CD4-positive, alpha-beta T cell treated with Interleukin-21 for 1 hour (primary cell): ENCODE results near the gene RASGEF1C.

Experiments
- DNase-seq: peaks from one replicate; pipeline ENCODE4 v3.0.0-alpha.2; 2020

RASGEF1C gene

DNA sequence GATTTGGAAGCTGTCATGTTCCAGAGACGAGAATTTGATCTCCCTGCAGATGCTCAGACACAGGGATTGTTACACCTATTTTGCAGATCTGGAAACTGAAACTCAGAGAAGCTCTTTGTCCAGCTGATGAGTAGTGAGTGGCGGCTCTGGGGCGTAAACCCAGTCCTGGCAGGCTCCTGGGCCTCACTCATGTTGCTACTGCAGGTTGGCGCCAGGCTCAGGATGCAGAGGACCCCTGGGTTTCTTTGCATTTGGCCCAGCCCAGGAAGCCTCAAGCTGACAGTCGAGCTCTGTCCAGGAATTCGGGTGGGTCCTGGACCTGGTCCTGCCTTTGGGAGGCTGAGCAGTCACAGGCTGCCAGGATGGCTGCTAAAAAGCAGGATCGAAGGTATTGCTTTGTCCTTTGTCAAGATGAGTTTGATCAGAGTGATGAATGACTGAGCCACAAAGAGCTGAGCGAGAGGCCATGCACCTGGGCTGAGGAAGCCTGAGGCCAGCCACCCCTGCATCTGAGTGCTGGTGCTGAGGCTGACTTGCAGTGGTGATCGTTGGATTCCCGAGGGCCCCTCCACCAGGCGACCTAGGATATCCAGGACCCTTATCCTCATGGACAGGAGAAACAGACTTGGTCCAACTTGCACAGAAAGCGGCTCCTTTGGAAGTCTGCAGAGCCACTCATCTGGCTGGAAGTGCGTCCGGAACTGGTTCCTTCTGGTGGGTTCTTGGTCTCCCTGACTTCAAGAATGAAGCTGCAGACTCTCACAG, 129.1 kb downstream of the RASGEF1C start:
- DNase-seq = no peak

DNA sequence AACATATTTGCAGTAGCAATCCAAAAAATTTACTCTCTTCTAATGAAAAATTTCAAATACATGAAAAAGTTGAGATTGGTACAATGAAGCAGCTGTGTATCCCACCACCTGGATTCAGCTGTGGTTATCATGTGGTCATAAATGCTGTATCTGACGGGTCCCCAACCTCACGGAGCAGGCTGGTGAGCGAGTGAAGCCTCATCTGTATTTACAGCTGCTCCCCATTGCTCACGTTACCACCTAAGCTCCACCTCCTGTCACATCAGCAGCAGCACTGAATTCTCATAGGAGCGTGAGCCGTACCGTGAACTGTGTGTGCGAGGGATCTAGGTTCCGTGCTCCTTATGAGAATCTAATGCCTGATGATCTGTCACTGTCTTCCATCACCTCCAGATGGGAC, 130.7 kb downstream of the RASGEF1C start:
- DNase-seq = no peak

DNA sequence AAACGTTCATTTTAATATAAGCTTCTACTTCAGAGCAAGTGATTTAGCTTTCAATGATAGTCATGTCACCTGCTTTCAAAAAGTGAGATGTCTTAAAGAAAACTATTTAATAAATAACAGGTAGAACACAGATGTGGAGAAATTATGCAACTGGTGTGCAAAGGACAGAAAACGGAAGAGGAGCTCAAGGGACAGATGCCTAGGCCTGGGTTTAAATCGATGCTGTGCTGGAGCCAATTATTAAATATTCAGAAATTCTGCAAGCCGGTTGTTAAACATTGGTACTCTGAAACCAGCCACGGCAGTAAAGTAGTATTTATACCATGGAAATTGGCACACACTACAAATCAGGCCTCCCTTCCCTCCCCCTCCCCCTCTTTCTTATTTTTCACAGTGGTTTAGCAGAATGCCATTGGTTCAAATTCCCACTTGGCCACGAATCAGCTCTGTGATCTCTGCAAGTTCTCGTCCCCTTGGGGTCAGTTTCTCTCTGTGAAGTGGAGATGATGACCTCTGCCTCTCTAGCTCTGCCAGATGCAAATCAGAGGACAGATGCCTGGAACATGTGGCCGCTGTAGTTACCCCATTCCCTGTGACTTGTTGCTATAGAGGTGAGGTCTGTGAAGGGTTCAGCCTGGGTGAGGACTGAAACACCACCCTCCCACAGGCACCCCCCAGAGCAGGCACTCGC, 131.3 kb downstream of the RASGEF1C start:
- DNase-seq = no peak

DNA sequence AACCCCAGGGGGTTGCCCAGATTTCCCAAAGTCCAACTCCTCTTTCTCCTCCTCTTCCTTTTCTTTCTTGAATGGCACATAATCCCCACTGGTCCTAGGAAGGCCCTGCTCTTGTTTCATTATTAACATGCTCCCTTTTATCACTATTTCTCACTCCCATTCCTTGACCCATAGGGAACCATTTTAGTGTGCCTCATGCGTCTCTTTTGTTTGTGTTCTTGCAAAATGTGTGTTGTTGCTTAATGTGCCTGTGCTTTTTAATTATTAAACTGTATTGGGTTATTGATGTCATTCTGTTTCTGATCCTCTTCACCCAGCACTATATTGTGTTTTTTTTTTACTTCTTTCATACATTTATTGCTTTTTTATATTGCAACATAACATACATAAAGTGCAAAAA, 133.3 kb downstream of the RASGEF1C start:
- no peak for DNase-seq

DNA sequence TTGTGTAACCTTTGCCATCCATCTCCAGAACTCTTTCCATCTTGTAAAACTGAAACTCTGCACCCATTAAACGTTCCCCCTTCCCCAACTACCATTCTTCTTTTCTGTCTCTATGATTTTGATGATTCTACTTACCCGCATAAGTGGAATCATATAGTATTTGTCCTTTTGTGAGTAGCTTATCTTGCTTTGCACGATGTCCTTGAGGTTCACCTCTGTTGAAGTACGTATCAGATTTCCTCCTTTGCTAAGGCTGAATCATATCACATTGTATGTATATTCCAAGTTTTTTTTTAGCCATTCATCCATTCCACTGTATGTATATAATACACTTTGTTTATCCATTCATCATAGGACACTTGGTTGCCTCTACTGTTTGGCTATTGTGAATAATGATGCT, 134.5 kb downstream of the RASGEF1C start:
- no peak for DNase-seq

DNA sequence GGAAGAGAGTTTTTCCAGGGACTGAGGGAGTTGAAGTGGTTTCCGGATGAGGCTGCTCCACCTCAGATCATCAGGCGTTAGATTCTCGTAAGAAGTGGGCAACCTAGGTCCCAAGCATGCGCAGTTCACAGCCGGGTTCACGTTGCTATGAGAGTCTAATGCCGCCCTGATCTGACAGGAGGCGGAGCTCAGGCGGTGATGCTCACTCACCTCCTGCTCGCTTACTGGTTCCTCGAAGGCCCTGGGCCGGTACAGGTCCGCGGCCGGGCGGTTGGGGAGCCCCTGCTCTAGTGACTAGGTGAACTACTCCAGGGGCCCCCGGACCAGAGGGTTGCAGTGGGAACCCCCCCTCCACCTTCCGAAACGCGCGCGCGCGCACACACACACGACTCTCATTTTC, 136.5 kb downstream of the RASGEF1C start:
- no peak for DNase-seq

DNA sequence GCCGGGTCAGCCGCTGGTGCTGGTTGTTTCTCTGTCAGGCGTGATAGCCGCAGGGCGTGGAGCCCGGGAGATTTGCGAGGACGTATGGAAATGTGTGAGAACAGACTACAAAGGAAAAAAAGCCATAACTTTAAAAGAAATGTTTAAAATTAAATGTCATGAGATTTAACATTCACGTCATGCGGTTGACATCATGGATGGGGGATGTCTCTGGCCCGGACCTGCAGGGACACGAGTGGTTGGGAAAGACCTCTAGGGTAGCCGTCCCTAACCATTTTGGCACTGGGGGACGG, 136.8 kb downstream of the RASGEF1C start:
- no peak for DNase-seq

DNA sequence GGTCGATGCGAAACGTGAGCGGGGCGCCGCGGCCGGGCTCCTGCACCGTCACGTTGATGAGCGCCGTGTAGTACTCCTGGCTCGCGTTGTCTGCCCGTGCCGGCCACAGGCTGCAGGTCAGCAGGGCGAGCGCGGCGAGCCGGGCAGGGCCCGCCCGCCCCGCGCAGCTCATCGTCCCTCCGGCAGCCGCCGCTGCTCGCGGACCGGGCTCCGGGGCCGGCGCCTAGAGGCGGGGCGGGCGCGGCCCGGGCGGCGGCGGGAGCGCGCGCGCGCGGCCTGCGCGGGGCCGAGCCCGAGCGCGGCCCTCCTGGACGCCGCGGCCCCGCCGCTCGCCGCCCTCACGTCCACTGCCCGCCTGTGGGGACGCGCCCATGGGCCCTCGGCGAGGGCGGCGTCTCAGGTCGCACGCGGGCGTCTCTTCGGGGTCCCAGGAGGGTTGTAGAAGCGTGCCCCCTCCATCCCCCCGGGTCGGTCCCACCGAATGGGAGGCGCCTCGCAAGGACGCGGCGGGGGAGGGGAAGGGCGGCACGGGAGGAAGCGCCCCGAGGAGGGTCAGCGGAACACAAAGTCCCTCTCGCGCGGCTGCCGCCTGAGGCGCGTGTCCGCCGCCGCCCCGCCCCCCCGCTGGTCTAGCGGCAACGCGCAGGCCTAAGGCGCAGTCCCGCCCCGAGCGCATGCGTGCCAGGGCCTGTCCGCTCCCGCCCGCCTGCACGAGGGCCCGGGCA, 137.3 kb downstream of the RASGEF1C start, which contains the start of gene RNF130:
RNF130 (minus strand) TSS at position 229 of the 725 bp plus-strand sequence; CDS start at position 172, 57 bp downstream.
- DNase-seq = peak; percentile 85

DNA sequence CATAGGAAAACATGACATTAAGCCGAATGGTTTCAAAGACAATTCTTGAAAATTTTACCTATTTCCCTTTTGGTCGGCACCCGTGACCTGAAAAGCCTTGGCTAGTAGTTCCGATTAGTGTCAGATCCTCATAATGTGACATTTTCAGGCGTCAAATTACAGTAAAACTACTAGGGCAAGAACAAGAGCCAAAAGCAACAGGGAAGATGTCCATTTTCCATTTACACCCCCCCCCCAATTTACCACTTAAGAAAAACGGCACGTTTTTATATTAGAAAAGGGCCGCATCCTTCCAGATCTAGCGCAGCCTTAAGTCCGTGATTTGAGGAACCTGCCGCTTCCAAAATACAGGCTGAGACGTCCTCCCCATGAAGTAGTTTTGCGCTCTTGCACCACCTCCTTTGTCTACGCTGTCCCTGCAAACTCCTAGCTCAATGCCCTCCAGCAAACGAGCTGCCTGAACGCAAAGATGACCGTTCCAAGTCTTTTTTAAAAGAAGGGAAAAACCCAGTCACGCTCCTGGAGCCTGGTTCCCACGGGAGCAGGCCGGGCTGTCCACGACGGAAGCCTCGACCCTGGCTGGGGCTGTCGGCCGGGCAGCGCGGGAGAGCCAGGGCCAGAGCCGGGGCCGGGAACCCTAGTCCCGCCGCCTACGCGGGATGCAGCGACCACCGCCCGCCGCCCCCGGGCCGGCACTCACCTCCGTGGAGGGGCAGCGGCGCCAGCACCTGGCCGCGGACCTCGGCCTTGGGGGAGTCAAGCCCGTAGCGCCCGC, 138.1 kb downstream of the RASGEF1C start:
- no peak for DNase-seq

DNA sequence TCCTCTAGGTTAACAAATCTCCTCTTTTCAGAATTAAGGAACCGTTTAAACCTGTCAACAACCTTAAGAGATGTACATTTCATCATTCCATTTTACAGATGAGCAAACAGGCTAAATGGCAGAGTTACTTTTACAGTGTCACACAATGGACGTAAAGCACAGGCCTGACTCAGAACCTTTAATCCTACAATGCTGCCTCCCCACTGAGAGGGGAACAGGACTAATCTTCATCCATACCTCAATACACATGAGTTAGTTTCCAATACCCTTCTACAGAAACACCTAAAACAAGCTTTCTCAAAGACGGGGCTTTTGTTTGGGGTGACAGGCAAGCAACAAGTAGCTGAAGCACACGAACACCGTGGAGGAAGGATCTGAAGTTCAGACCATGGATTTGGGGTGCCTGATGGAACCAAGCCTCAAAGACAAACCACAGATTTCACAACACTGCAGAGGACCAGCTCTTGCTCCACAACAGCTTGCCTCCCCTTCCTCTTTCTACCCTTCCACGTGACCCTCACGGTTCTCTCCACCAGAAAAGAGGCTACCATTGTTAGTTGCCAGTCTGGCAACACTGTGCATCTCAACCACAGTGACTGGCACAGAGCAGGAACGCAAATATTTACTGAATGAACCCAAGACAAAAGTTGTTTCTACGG, 139.3 kb downstream of the RASGEF1C start:
- no peak for DNase-seq

DNA sequence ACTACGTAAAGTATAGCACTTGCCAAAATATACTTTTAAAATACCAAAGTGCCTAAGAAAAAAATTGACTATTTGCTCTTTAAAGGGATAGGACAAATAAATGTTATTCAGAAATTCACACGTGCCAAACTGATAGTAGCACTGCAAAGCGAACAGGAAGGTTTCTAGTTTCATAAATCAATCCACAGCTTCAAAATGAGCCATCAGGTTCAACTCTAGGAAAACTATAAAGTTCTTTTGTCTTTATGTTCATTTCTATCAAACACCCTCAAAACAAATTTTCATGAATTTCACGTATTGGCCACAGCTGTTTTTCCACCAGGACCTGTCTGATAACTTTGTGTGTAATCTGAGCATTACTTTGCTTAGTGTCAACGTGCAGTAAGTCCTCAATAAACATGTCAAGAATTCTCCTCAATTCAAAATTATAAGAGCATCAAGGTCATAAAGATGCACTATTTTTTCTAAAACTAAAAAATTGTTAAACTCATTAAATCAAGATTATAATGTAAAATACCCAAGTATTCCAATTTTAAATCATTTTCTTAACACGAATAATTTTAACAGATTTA, 140.4 kb downstream of the RASGEF1C start:
- DNase-seq = no peak

DNA sequence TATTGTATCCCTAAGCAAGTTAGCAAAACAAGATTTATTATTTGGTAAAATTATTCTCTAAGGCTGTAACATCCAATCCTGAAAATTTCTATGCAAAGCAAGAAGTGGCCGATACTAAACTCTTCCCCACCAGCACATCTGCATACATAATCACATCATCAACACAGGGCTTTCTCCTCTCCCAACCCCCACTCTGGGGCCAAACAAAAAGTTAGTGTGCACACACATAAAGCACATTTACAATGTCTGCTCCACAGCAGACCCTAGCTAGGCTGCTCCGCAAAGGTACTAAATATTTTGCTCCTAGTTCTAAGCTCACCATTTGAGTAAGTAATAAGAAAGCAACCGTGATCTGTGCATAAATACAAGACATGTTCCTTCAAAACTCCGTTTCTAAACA, 141.0 kb downstream of the RASGEF1C start:
- DNase-seq = no peak

DNA sequence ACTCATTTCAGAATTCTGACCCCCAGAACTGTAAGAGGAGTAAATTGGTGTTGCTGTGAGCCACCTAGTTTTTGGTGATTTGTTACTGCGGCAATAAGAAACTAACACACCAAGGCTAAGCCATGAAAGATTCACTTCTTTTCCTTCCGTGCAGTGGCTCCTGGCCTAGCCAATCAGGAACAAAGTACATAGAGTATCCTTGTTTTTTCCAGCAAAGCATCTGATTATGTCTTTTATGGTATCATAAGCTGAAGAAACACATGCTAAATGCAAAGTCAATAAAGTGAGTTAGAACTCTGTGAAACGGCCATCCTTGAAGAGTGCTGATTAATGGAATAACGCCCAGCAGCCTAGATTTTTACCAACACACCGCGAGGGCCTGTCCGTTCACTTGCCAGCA, 148.8 kb downstream of the RASGEF1C start:
- no peak for DNase-seq

DNA sequence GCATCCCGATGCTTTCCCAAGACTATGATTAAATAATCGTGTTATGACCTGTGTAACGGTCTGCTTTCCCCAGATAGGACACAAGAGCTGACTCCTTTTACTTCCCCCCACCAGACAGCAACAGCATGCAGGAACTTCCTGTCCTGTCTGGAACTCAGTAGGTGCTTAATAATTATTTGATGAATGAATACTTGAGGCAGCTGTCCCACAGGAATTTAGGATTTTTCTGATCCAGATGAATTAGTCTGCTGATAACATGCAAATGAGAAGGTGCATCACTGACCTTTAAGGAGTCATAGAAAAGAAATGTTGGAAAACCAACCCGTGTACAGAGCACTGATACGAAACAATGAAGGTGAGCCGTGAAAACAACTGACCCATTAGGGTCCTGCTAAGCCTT, 149.7 kb downstream of the RASGEF1C start:
- no peak for DNase-seq

DNA sequence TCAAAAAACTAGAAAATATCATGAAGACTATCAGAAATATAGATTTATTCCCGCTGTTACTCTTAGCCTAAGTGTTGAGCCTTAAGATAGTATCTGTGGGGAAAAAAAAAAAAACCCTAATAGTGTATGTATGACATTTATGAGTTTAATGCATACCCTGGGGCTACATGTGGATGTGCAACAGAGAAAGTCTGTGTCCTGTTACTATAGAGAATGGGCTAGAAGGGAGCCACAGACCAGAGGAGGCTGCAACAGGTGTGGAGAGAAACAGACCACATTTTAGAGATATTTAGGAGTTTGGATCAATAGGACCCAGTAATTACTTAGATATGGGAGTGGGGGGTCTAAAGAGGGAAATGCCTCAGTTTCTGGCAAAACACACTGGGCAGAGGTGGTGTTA, 152.9 kb downstream of the RASGEF1C start:
- no peak for DNase-seq

DNA sequence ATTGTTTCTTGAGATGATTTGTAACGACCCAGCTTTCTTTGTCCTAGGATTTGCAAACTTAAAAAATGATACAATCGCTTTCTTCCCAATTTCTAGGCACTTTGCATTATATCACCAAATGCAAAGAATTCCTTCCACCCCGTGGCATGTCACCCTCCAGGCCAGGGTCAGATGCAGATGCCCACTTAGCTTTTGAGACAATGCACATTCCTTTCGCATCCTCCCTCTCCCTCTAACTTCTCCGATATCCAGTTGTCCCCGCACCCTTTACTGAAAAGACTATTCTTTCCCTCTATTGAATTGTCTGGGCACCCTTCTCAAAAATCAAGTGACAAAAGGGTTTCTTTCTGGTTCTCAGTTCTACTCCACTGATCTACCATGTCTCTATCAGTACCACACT, 154.8 kb downstream of the RASGEF1C start:
- DNase-seq = no peak

DNA sequence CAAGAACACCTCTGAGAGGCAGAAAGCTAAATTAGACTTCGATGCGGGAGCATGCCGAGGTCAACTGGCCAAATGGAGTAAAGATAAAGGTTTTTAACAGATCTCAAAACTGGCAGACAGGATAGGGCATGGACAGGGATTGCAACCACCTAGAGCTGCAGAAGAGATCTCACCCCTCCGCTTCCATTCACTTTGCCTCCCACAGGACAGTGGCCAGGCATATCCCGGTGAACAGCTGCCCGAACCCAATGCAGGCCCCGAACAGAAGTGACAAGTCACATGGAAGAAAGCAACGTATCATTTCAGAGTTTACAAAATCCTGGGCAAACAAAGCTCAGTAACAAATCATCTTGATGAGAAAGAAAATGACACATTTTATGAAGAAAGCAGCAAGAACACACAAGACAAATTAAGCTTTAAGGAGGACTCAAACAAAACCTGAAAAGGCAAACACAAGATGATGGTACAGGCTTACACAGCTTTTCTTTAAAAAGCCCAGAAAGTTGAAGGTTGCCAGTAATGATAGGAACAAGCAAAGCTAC, 155.9 kb downstream of the RASGEF1C start:
- no peak for DNase-seq

DNA sequence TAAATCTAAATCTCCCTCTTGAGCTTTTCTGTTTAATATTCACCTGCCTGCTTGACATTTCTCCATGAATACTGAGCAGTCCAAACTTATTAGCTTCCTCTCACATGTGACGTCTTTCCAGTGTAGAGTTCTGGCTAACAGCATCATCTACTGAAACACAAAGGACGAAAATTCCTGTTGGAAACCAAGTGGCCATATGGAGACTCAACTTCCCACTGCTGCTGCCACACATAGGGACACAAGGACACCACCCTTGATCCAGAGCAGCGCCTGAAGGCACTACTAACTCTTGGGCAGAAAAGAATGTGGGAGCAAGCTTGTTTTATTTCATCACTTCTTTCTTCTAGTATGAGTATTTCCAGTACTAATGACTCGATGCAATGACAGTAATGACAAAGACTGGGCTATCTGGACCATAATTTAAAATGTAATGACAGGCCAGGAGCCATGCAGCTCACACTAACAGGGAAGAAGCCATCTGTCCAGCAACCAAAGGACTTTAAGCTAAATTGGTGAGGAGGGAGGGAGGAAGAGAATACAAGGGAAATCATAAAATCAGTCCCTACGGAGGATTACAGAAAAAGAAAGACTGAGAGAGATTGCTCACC, 156.7 kb downstream of the RASGEF1C start:
- no peak for DNase-seq
